MM.1S (cell line): ENCODE results near the gene WHRN.

ENCODE experiments used
- EZH2 ChIP-seq: fragments of 300-600 bp; sonication (generic); optimal IDR thresholded peaks from 2 replicates; pipeline ENCODE3; 2017; ENCODE audit warnings: low read depth, mild to moderate bottlenecking, antibody characterized with exemption, low read length, mixed read lengths
- EZH2phosphoT487 ChIP-seq: fragments of 300-600 bp; sonication (generic); IDR thresholded peaks from 2 replicates; pipeline ENCODE4 v1.6.1; 2018; ENCODE audit warnings: antibody characterized with exemption, low read length
- TF ChIP-seq, protein P1 (sequence below): fragments of 300-600 bp; sonication (generic); IDR thresholded peaks from 2 replicates; pipeline ENCODE4 v1.5.1; 2016; ENCODE audit warnings: antibody characterized with exemption, low read length, mixed read lengths

DNA sequence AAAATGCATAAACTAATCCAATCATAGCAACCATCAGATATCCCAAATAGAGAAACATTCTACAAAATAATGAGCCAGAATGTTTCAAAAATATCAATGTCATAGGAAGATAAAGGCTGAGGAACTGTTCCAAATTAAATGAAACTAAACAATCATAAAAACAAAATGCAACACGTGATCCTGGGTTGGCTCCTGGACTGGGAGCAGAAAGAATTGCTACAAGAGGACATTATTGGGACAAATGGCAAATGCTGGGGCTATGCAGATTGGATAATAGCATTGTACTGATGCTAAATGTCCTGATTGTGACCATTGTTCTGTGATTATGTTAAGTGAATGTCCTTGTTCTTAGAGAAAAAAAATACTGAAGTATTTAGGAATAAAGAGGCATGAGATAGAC, 63.3 kb downstream of the WHRN start:
- TF ChIP-seq, protein P1, sequence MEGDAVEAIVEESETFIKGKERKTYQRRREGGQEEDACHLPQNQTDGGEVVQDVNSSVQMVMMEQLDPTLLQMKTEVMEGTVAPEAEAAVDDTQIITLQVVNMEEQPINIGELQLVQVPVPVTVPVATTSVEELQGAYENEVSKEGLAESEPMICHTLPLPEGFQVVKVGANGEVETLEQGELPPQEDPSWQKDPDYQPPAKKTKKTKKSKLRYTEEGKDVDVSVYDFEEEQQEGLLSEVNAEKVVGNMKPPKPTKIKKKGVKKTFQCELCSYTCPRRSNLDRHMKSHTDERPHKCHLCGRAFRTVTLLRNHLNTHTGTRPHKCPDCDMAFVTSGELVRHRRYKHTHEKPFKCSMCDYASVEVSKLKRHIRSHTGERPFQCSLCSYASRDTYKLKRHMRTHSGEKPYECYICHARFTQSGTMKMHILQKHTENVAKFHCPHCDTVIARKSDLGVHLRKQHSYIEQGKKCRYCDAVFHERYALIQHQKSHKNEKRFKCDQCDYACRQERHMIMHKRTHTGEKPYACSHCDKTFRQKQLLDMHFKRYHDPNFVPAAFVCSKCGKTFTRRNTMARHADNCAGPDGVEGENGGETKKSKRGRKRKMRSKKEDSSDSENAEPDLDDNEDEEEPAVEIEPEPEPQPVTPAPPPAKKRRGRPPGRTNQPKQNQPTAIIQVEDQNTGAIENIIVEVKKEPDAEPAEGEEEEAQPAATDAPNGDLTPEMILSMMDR: no peak
- TF ChIP-seq EZH2phosphoT487 (no peak), EZH2 (no peak)
